PC-3 (cell line): ENCODE measurements around the gene PDE9A. TPM values are rescaled to one million over a fixed set of nuclear protein-coding genes. Genes with fewer than 3 reads are reported as not detected.

Experiments
- ATAC-seq: fragments of 200-7000 bp; cut with Tn5 transposase; 2 replicates; pipeline ENCODE4 v1.9.1; 2020; ENCODE audit warnings: mild to moderate bottlenecking, moderate library complexity
- BruUV-seq: library from RNA; stranded (reverse); fragments of 400-500 nt; replicated peaks from 2 replicates; lab custom pipeline; 2021; lab: Mats Ljungman, UMichigan
- CTCF ChIA-PET: fragments of 300-600 bp; sonication (Branson Sonifier 250); formaldehyde crosslinking; loops from one replicate; lab custom pipeline; 2022; ENCODE audit warnings: antibody characterized with exemption; lab: Charles Lee
- POLR2A ChIA-PET: fragments of 300-600 bp; sonication (Branson Sonifier 250); formaldehyde crosslinking; loops from one replicate; lab custom pipeline; 2022; ENCODE audit warnings: antibody characterized with exemption; ENCODE audit not compliant: unreplicated experiment; lab: Charles Lee
- DNase-seq: peaks from one replicate; pipeline ENCODE4 v3.0.0-alpha.2; 2015
- H2AFZ ChIP-seq: fragments of 300-600 bp; sonication (generic); 2 replicates; pipeline ENCODE4 v1.6.0; 2016; ENCODE audit warnings: antibody characterized with exemption, low read length
- H3F3A ChIP-seq: fragments of 300-600 bp; sonication (generic); one replicate; pipeline ENCODE4 v1.6.0; 2017; ENCODE audit warnings: antibody characterized with exemption, low read length, control low read depth, mild to moderate bottlenecking; ENCODE audit not compliant: unreplicated experiment
- H3K27ac ChIP-seq: fragments of 300-600 bp; sonication (generic); 2 replicates; pipeline ENCODE4 v1.5.1; 2016; ENCODE audit warnings: mild to moderate bottlenecking, low read length
- H3K27me3 ChIP-seq: fragments of 300-600 bp; sonication (generic); 2 replicates; pipeline ENCODE4 v1.6.1; 2016; ENCODE audit warnings: low read length, mixed read lengths
- H3K36me3 ChIP-seq: fragments of 300-600 bp; sonication (generic); 2 replicates; pipeline ENCODE4 v1.6.1; 2016; ENCODE audit warnings: low read depth, mixed run types, low read length, mixed read lengths
- H3K4me1 ChIP-seq: fragments of 300-600 bp; sonication (generic); 2 replicates; pipeline ENCODE4 v1.5.1; 2016; ENCODE audit warnings: low read length; ENCODE audit not compliant: insufficient read depth
- H3K4me2 ChIP-seq: fragments of 300-600 bp; sonication (generic); 2 replicates; pipeline ENCODE4 v1.6.0; 2016; ENCODE audit warnings: low read length
- H3K4me3 ChIP-seq: fragments of 300-600 bp; sonication (generic); 2 replicates; pipeline ENCODE4 v1.5.1; 2016; ENCODE audit warnings: mild to moderate bottlenecking, low read length, mixed read lengths
- H3K79me2 ChIP-seq: fragments of 300-600 bp; sonication (generic); 2 replicates; pipeline ENCODE4 v1.6.1; 2017; ENCODE audit warnings: low read length, mixed read lengths
- H3K9ac ChIP-seq: fragments of 300-600 bp; sonication (generic); 2 replicates; pipeline ENCODE4 v1.6.0; 2016; ENCODE audit warnings: mild to moderate bottlenecking, low read length
- H3K9me2 ChIP-seq: fragments of 300-600 bp; sonication (generic); replicated peaks from 2 replicates; pipeline ENCODE4 v1.6.1; 2016; ENCODE audit warnings: mixed run types, low read length, mixed read lengths
- H3K9me3 ChIP-seq: fragments of 300-600 bp; sonication (generic); 2 replicates; pipeline ENCODE4 v1.6.1; 2016; ENCODE audit warnings: low read length, mixed read lengths
- H4K20me1 ChIP-seq: fragments of 300-600 bp; sonication (generic); 2 replicates; pipeline ENCODE4 v1.6.1; 2016; ENCODE audit warnings: low read length, mixed read lengths
- CTCF ChIP-seq: fragments of 300-600 bp; sonication (generic); conservative IDR thresholded peaks from 2 replicates; pipeline ENCODE4 v1.5.1; 2017; ENCODE audit warnings: antibody characterized with exemption, low read depth, mild to moderate bottlenecking, low read length
- EZH2 ChIP-seq: fragments of 300-600 bp; sonication (generic); IDR thresholded peaks from one replicate; pipeline ENCODE4 v1.6.1; 2017; ENCODE audit warnings: antibody characterized with exemption, mild to moderate bottlenecking, low read length; ENCODE audit not compliant: unreplicated experiment
- EZH2phosphoT487 ChIP-seq: fragments of 300-600 bp; sonication (generic); IDR thresholded peaks from 2 replicates; pipeline ENCODE4 v1.6.1; 2018; ENCODE audit warnings: mild to moderate bottlenecking, antibody characterized with exemption, low read length, borderline replicate concordance
- intact Hi-C: fragments of 100-400 bp; cut with micrococcal nuclease; formaldehyde crosslinking; loops from 2 replicates; pipeline ENCODE4 v1.9.0; 2023
- total RNA-seq: library from RNA; depleted of rRNA; stranded (reverse); fragments of >200 nt; gene quantifications from 2 replicates; pipeline ENCODE4 v1.2.3, GENCODE V29; 2014

The PDE9A gene
- total RNA-seq, 1 experiment from 2014 or later: 0.33 TPM

- Histone ChIP-seq H3K27ac (no peak overlapping the region), H4K20me1 (no peaks in the 10 kb centered on the region), H3K9me2 (no peaks in the 10 kb centered on the region), H3K27me3 (peaks cover 74% of the 10 kb centered on the region), H3K4me3 (no peak overlapping the region), H3K9me3 (no peaks in the 10 kb centered on the region), H3F3A (no peaks in the 10 kb centered on the region), H2AFZ (no peak overlapping the region), H3K4me1 (peaks cover 23% of the 10 kb centered on the region), H3K36me3 (no peaks in the 10 kb centered on the region), H3K9ac (no peak overlapping the region), H3K79me2 (no peaks in the 10 kb centered on the region), H3K4me2 (no peak overlapping the region)
- intact Hi-C loops: no loop called here
- TF ChIP-seq EZH2phosphoT487 (no peak), EZH2 (no peak), CTCF (no peak)
- DNase-seq (no peak), ATAC-seq (no peak)
- BruUV-seq: no TSS peak
- ChIA-PET POLR2A (interaction anchor here (0.6 kb wide), 1 partner anchor 20 kb away, joined by 3 read pairs; no protein-coding TSS in a partner anchor), CTCF (no interaction called here)
These were observed 3.5 kb downstream of the PDE9A start for GRCh38 chr21:42656872-42657271.

GRCh38 chr21:42657676-42658319 lies 4.4 kb downstream of the PDE9A start:
- Histone ChIP-seq H3K36me3 (no peaks in the 10 kb centered on the region), H2AFZ (no peak overlapping the region), H3K79me2 (no peaks in the 10 kb centered on the region), H3K4me3 (no peak overlapping the region), H3K4me1 (peaks cover 23% of the 10 kb centered on the region), H3K9me2 (no peaks in the 10 kb centered on the region), H3K27ac (no peak overlapping the region), H3K9ac (no peak overlapping the region), H3K4me2 (no peak overlapping the region), H3K27me3 (peaks cover 65% of the 10 kb centered on the region), H3F3A (no peaks in the 10 kb centered on the region), H3K9me3 (no peaks in the 10 kb centered on the region), H4K20me1 (no peaks in the 10 kb centered on the region)
- intact Hi-C loops: no loop called here
- CTCF ChIA-PET: no interaction called here
- BruUV-seq: no TSS peak
- no peak for DNase-seq
- POLR2A ChIA-PET: no interaction called here
- no peak for TF ChIP-seq EZH2
- no peak for TF ChIP-seq CTCF
- no peak for TF ChIP-seq EZH2phosphoT487
- ATAC-seq: no peak

- TF ChIP-seq EZH2: no peak
- no peak for TF ChIP-seq CTCF
- no peak for TF ChIP-seq EZH2phosphoT487
- Histone ChIP-seq H3K36me3 (no peaks in the 10 kb centered on the region), H3K79me2 (no peaks in the 10 kb centered on the region), H3K27ac (no peak overlapping the region), H4K20me1 (no peaks in the 10 kb centered on the region), H3K9me3 (no peaks in the 10 kb centered on the region), H3K27me3 (peaks cover 60% of the 10 kb centered on the region), H2AFZ (no peak overlapping the region), H3F3A (no peaks in the 10 kb centered on the region), H3K9me2 (no peaks in the 10 kb centered on the region), H3K4me2 (no peak overlapping the region), H3K4me3 (no peak overlapping the region), H3K9ac (no peak overlapping the region), H3K4me1 (peaks cover 23% of the 10 kb centered on the region)
- no peak for ATAC-seq
- POLR2A ChIA-PET: no interaction called here
- CTCF ChIA-PET: no interaction called here
- intact Hi-C loops: no loop called here
- DNase-seq: no peak
- no TSS peak for BruUV-seq
These were observed 5.1 kb downstream of the PDE9A start for GRCh38 chr21:42658320-42659105.
